Liver (tissue), 3 donors: ENCODE data around the gene MRPL19.

ENCODE experiments used
- RAD21 ChIP-seq, 2 donors: IDR thresholded peaks; 2 replicates each; pipeline ENCODE4 v1.6.1; 2016; ENCODE audit warnings: antibody characterized with exemption in 2 of 2, mild to moderate bottlenecking in 2 of 2
- TF ChIP-seq, protein P1 (sequence below): fragments of 150-350 bp; IDR thresholded peaks from 2 replicates; pipeline ENCODE4 v1.5.1; 2017; ENCODE audit warnings: improper control_type of control experiment, low read depth, low read length; ENCODE audit not compliant: missing input control
- donor health status: healthy.
- donor health status: healthy.

DNA sequence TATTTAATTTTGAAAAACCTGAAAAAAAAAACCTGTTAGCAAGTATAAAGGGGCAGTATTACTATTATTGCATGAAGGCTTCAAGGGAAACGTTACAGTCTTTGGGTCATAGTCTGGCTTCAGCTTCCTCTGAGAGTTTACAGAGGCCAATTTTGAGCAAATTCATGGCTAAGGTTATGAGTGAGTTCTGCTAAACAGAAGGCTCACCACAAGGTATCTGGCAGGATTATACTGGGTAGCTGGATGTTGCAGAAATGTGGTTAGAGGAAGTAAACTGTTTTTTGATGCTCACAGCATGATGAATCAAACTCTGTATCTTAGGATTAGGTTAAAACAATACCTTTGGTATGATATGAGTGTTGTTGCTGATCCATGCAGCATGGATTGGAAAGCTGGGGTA is 9.3 kb downstream of the MRPL19 start:
- TF ChIP-seq, protein P1, sequence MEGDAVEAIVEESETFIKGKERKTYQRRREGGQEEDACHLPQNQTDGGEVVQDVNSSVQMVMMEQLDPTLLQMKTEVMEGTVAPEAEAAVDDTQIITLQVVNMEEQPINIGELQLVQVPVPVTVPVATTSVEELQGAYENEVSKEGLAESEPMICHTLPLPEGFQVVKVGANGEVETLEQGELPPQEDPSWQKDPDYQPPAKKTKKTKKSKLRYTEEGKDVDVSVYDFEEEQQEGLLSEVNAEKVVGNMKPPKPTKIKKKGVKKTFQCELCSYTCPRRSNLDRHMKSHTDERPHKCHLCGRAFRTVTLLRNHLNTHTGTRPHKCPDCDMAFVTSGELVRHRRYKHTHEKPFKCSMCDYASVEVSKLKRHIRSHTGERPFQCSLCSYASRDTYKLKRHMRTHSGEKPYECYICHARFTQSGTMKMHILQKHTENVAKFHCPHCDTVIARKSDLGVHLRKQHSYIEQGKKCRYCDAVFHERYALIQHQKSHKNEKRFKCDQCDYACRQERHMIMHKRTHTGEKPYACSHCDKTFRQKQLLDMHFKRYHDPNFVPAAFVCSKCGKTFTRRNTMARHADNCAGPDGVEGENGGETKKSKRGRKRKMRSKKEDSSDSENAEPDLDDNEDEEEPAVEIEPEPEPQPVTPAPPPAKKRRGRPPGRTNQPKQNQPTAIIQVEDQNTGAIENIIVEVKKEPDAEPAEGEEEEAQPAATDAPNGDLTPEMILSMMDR, result no peak
- no peak for TF ChIP-seq RAD21 (IDR thresholded peaks at IDR 0.05)
